Activated naive CD8-positive, alpha-beta T cell treated with anti-CD3 and anti-CD28 coated beads for 36 hours (primary cell): ENCODE data around the gene SMR3B. TPM values are rescaled to one million over a fixed set of nuclear protein-coding genes. Genes with fewer than 3 reads are reported as not detected.

Experiments
- DNase-seq: peaks from one replicate; pipeline ENCODE4 v3.0.0; 2021
- H3K27ac Mint-ChIP-seq: one replicate; pipeline ENCODE4 v1.8.0; 2022; ENCODE audit warnings: mild to moderate bottlenecking, moderate library complexity, mixed read lengths
- H3K27me3 Mint-ChIP-seq: one replicate; pipeline ENCODE4 v1.8.0; 2022; ENCODE audit warnings: mild to moderate bottlenecking, mixed read lengths
- H3K36me3 Mint-ChIP-seq: one replicate; pipeline ENCODE4 v1.8.0; 2021; ENCODE audit warnings: mild to moderate bottlenecking, mixed read lengths
- H3K4me1 Mint-ChIP-seq: one replicate; pipeline ENCODE4 v1.8.0; 2021; ENCODE audit warnings: mixed read lengths
- H3K4me3 Mint-ChIP-seq: one replicate; pipeline ENCODE4 v1.8.0; 2022; ENCODE audit warnings: mild to moderate bottlenecking, moderate library complexity, mixed read lengths
- H3K9me3 Mint-ChIP-seq: one replicate; pipeline ENCODE4 v1.8.0; 2022; ENCODE audit warnings: mixed read lengths
- total RNA-seq, 2 experiments: library from RNA; stranded (reverse); gene quantifications; one replicate each; pipeline ENCODE4 v1.2.3, GENCODE V29; 2021

Gene SMR3B
- total RNA-seq, result not detected

DNA sequence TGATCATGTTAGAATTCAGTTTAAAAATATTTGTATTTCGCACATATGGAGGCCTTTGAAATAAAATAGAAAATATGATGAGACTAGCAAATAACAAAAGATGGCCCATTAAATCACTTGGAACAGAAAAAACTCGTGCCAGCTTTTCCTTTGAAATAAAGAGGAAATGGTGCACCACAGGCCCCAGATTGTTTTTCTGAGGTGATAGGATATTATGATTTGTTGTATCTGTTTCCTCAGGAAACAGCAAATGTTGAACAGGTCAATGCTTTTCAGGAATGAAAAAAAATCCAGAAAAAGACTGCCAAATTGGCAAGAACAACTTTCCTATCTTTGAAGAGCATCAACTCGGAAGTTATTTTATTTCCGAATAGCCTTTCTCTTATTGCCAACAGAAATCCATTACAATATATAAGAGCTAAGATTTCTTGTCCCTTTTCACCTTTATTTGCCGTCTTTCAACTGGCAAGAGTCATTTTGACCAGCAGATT lies at the start of gene SMR3B:
Gene SMR3B, plus strand, starts transcription at position 441 of the 491 bp plus-strand sequence. CDS start 1,380 bp downstream, outside the sequence.
- no peak for DNase-seq
- H3K9me3 Mint-ChIP-seq, result no peaks in the 10 kb centered on the region
- no peak within 1 kb of the TSS for H3K4me3 Mint-ChIP-seq
- no peaks in the 10 kb centered on the region for H3K27me3 Mint-ChIP-seq
- H3K27ac Mint-ChIP-seq, result no peak within 1 kb of the TSS
- no peaks in the 10 kb centered on the region for H3K36me3 Mint-ChIP-seq
- H3K4me1 Mint-ChIP-seq, result no peaks in the 10 kb centered on the region

DNA sequence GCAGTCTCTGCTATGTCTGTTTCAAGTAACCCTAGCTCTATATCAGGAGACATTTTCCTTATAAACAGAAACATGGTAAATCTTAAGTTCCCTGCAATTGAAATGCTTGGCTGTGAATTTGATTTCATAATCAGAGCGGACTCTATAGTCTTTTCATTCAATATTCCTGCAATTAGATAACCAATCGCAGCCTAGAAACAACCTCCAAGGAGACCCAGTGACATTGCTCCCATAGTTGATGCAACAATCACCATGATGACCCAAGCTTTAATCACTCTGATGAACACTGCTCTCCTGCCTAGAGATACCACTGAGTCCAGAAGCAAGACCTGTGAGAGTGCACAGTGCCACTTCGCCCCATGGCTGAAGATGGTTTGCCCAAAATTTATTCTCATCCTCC lies 48.2 kb upstream of the SMR3B start, which contains the start of gene CABS1:
Gene CABS1, plus strand, starts transcription at position 301 of the 400 bp plus-strand sequence. Its CDS starts 59 bp downstream, at position 360.
- no peaks in the 10 kb centered on the region for H3K9me3 Mint-ChIP-seq

DNA sequence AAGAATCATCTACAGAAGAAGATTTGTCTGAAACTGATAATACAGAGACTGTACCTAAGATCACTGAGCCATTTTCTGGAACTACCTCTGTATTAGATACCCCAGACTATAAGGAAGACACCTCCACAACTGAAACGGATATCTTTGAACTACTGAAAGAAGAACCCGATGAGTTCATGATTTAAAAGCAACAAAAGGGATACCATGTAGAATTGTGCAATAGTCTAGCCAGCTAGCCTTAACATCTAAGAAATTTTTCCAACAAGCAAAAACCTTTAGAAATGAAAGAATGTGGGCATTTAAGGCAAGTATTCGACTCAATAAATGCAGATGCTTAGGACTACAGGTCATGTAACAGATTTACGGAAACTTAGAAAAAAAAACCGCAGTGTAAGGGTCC lies 46.9 kb upstream of the SMR3B start:
- Mint-ChIP-seq H3K36me3 (no peaks in the 10 kb centered on the region), H3K4me3 (no peak overlapping the region), H3K4me1 (no peaks in the 10 kb centered on the region), H3K27me3 (no peaks in the 10 kb centered on the region), H3K9me3 (no peaks in the 10 kb centered on the region), H3K27ac (no peak overlapping the region)
- no peak for DNase-seq

More for the DNA sequence above, 48.2 kb upstream of the SMR3B start, which contains the start of gene CABS1:
- Mint-ChIP-seq H3K27ac (no peak within 1 kb of the TSS), H3K27me3 (no peaks in the 10 kb centered on the region), H3K4me3 (no peak within 1 kb of the TSS), H3K36me3 (no peaks in the 10 kb centered on the region), H3K4me1 (no peaks in the 10 kb centered on the region)
- no peak for DNase-seq

DNA sequence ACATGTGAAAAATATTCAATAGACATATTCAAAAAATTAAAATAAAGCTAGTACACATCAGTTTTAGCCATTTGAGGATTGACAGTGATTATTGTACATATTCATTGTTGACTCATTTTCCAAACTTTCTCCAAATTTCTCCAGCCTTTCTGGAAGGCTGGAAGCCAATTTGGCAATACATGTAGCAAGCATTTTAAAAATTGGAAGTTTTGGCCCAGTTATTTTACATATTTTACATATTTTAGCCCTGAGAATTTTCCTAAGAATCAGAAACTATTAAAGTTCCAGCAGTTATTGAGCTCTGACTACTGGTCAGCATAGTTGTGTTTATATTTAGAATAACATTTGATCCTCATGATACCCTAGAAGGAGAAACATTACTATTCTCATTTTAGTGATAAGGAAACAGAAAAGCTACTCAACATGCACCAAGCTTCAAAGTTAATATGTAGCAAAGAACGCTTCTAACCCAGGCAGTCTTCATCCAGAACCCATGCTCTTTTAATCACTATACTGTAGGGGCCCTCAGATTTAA lies 45.0 kb upstream of the SMR3B start:
- Mint-ChIP-seq H3K27ac (no peak overlapping the region), H3K4me1 (no peaks in the 10 kb centered on the region), H3K4me3 (no peak overlapping the region), H3K9me3 (no peaks in the 10 kb centered on the region), H3K27me3 (no peaks in the 10 kb centered on the region), H3K36me3 (no peaks in the 10 kb centered on the region)
- DNase-seq, result no peak

GRCh38 chr4:70356185-70356584 lies 26.7 kb upstream of the SMR3B start:
- H3K27ac Mint-ChIP-seq, result no peak overlapping the region
- no peak overlapping the region for H3K4me3 Mint-ChIP-seq
- no peaks in the 10 kb centered on the region for H3K27me3 Mint-ChIP-seq
- no peaks in the 10 kb centered on the region for H3K9me3 Mint-ChIP-seq
- DNase-seq, result no peak
- H3K36me3 Mint-ChIP-seq, result no peaks in the 10 kb centered on the region
- H3K4me1 Mint-ChIP-seq, result no peaks in the 10 kb centered on the region

DNA sequence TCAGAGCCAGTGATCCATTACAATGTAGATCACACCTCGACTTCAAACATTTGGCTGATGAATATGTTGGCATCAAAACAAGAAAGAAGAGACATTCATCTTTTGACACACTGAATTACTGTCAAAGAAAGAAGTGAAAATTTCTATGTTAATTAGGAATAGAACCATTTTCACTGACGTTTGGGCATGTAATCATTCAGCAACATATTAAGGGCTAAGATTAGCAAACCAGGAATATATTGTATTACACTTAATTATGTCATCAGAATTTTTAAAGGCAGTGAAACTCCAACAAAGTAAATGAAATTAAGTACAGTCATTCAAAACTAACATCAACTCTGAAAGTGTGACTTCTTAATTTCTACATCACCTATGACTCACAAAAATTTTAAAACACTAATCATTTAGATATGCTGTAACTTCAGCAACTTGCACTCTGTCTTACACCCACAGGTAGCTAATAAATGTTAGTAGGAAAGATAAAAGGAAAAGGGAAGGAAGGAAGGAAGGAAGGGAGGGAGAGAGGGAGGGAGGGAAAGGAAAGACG lies 23.7 kb upstream of the SMR3B start:
- no peak for DNase-seq
- H3K27me3 Mint-ChIP-seq, result no peaks in the 10 kb centered on the region
- no peak overlapping the region for H3K27ac Mint-ChIP-seq
- no peaks in the 10 kb centered on the region for H3K4me1 Mint-ChIP-seq
- no peaks in the 10 kb centered on the region for H3K9me3 Mint-ChIP-seq
- no peaks in the 10 kb centered on the region for H3K36me3 Mint-ChIP-seq
- H3K4me3 Mint-ChIP-seq, result no peak overlapping the region

GRCh38 chr4:70360460-70360859 lies 22.5 kb upstream of the SMR3B start, which contains the start of gene SMR3A:
Gene SMR3A, plus strand, starts transcription at chr4:70360760. Its CDS starts 1,356 bp downstream, at chr4:70362116.
- no peaks in the 10 kb centered on the region for H3K4me1 Mint-ChIP-seq
- no peaks in the 10 kb centered on the region for H3K36me3 Mint-ChIP-seq
- no peak within 1 kb of the TSS for H3K4me3 Mint-ChIP-seq
- H3K27me3 Mint-ChIP-seq, result no peaks in the 10 kb centered on the region
- no peak for DNase-seq
- no peak within 1 kb of the TSS for H3K27ac Mint-ChIP-seq
- no peaks in the 10 kb centered on the region for H3K9me3 Mint-ChIP-seq

DNA sequence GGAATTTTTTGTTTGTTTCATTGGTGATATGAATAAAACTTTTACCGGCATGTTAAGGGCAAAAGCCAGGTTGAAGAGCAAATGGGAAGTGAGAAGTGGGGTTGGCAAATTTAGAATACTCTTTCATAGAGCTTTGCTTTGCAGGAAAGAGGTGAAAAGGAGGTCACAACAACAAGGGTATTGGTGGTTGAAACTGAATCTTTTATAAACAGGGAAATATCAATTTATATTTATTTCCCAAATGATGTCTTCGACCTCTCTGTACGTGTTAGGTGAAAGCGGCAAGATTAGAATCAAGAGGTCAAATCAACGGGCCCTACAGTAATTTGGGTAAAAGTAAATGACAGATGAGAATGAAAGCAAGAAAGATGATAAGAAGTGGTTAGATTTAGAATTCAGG lies 18.9 kb upstream of the SMR3B start:
- H3K4me1 Mint-ChIP-seq, result no peaks in the 10 kb centered on the region
- H3K4me3 Mint-ChIP-seq, result no peak overlapping the region

DNA sequence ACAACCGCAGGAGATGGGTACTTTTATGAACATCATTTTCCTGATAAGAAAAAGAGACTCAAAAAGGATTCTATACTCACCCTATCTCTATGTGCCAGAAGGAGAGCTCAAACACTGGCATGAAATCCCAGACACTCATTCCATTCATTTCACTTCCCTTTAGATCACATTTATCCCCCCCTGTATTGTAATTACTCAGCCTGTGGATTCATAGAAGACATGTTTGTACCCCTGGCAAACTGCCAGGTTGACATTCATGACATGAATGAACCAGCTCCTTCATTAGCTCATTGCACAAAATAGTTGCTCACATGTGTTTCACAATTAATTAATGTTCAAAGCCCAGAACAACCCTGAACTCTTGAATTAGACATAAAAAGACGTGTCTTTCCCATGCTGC lies 17.5 kb upstream of the SMR3B start:
- no peaks in the 10 kb centered on the region for H3K9me3 Mint-ChIP-seq
- no peak overlapping the region for H3K4me3 Mint-ChIP-seq
- H3K4me1 Mint-ChIP-seq, result no peaks in the 10 kb centered on the region
- no peak for DNase-seq
- H3K27me3 Mint-ChIP-seq, result no peaks in the 10 kb centered on the region
- no peaks in the 10 kb centered on the region for H3K36me3 Mint-ChIP-seq
- no peak overlapping the region for H3K27ac Mint-ChIP-seq

More for the DNA sequence above, 18.9 kb upstream of the SMR3B start:
- no peaks in the 10 kb centered on the region for H3K36me3 Mint-ChIP-seq
- H3K27me3 Mint-ChIP-seq, result no peaks in the 10 kb centered on the region
- no peaks in the 10 kb centered on the region for H3K9me3 Mint-ChIP-seq
- no peak overlapping the region for H3K27ac Mint-ChIP-seq
- no peak for DNase-seq

DNA sequence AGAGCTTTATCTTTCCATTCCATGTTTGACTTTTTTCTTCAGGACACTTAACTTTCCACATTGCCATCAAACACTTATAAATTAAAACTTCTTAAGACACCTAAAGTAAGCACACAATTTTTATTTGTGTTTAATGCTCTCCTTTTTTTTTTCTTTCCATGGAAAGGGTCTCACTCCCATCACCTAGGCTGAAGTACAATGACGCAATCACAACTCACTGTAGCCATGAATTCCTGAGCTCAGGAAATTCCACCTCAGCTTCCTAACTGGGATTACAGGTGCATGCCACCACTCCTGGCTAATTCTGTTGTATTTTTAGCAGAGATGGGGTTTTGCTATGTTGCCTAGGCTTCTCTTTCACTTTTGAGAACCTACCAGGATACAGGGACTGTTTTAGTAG lies 15.1 kb upstream of the SMR3B start:
- no peaks in the 10 kb centered on the region for H3K4me1 Mint-ChIP-seq
- H3K9me3 Mint-ChIP-seq, result no peaks in the 10 kb centered on the region
- no peaks in the 10 kb centered on the region for H3K27me3 Mint-ChIP-seq
- H3K36me3 Mint-ChIP-seq, result no peaks in the 10 kb centered on the region
- H3K4me3 Mint-ChIP-seq, result no peak overlapping the region
- no peak overlapping the region for H3K27ac Mint-ChIP-seq
- DNase-seq, result no peak

DNA sequence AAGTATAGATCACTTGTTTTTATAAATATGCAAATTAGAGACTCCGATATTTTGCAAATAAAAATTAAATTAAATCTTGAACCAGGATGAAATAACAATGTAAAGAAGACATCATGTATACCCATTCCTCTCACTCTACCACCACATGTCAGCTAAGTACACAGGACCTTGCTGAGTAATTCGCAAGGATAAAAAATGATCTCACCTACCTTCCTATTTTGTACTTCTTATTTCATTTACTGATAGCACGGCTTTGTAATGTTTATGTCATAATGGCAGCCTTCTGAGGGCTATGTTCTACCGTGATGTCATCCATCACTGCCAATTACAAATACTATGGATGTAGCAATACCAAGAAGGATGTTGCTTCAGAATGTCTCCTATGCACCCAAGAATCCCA lies 10.9 kb upstream of the SMR3B start:
- no peak overlapping the region for H3K27ac Mint-ChIP-seq
- H3K9me3 Mint-ChIP-seq, result peaks cover 2% of the 10 kb centered on the region
- no peaks in the 10 kb centered on the region for H3K36me3 Mint-ChIP-seq
- peaks cover 8% of the 10 kb centered on the region for H3K27me3 Mint-ChIP-seq
- no peak overlapping the region for H3K4me3 Mint-ChIP-seq
- no peaks in the 10 kb centered on the region for H3K4me1 Mint-ChIP-seq
- no peak for DNase-seq

- no peak overlapping the region for H3K4me3 Mint-ChIP-seq
- peaks cover 8% of the 10 kb centered on the region for H3K27me3 Mint-ChIP-seq
- no peaks in the 10 kb centered on the region for H3K4me1 Mint-ChIP-seq
- H3K27ac Mint-ChIP-seq, result no peak overlapping the region
- H3K9me3 Mint-ChIP-seq, result peaks cover 2% of the 10 kb centered on the region
- no peaks in the 10 kb centered on the region for H3K36me3 Mint-ChIP-seq
- DNase-seq, result no peak
These were observed 10.2 kb upstream of the SMR3B start for GRCh38 chr4:70372760-70373159.

DNA sequence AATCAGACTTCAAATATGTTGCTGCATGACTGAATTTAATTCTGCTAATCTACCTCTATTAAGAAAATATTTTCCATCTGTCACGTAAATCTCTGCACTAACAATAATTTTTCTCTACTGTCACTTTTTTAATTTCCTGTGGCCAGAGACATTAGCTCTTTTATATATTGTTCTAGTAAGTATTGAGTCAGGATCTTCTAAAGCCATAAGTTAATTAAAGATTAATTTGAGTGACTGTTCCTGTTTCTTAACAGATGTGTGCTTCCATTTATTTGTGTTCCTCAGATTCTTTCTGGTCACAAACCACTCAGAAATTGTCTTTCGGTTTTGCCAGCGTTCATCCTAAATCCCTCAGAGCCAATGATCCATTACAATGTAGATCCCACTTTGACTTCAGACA lies 2.4 kb upstream of the SMR3B start:
- DNase-seq, result no peak
- Mint-ChIP-seq H3K4me1 (no peaks in the 10 kb centered on the region), H3K9me3 (peaks cover 2% of the 10 kb centered on the region), H3K27ac (no peak overlapping the region), H3K36me3 (no peaks in the 10 kb centered on the region), H3K4me3 (no peak overlapping the region), H3K27me3 (peaks cover 2% of the 10 kb centered on the region)

- no peak for DNase-seq
- Mint-ChIP-seq H3K4me1 (no peaks in the 10 kb centered on the region), H3K27ac (no peak overlapping the region), H3K9me3 (no peaks in the 10 kb centered on the region), H3K4me3 (no peak overlapping the region), H3K36me3 (no peaks in the 10 kb centered on the region), H3K27me3 (no peaks in the 10 kb centered on the region)
These were observed 9.3 kb downstream of the SMR3B start for GRCh38 chr4:70392057-70392776.

DNA sequence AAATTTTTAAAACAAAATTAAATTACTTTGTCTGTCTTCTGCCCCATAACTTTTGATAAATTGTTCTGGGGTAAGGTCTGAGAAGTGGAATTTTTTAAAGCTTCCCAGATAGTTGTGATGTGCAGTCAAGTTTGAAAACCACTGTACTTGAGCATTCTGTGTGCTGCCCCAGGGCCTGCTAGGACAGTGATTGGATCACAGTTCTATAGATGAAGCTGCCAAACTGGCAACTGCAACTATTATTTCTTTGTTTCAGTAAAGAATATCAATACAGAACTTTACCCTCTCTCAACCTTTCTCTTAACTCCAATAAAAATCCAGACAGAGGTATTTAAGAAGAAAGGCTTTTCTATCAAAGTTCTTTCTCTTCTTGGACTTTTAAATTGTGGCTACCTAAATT lies 14.6 kb downstream of the SMR3B start, which contains the start of gene OPRPN:
Gene OPRPN, plus strand, starts transcription at position 361 of the 400 bp plus-strand sequence. CDS start 1,346 bp downstream, outside the sequence.
- Mint-ChIP-seq H3K4me1 (no peaks in the 10 kb centered on the region), H3K27me3 (no peaks in the 10 kb centered on the region), H3K36me3 (no peaks in the 10 kb centered on the region), H3K27ac (no peak within 1 kb of the TSS), H3K9me3 (no peaks in the 10 kb centered on the region), H3K4me3 (no peak within 1 kb of the TSS)
- DNase-seq, result no peak
